GM19395 (cell line): ENCODE data around the gene TPK1.
"Not testable (repeated sequence)": the region's sequence is repeated elsewhere in the genome, so short reads cannot be mapped to it uniquely, and the experiment has no call there.

Experiments used
- ATAC-seq: cut with Tn5 transposase; IDR thresholded peaks from one replicate; pipeline ENCODE4 v1.9.1; 2021; ENCODE audit warnings: mild to moderate bottlenecking, moderate library complexity; ENCODE audit not compliant: unreplicated experiment

TPK1 gene

GRCh38 chr7:144428431-144428830 is 407.4 kb downstream of the TPK1 start:
- no peak for ATAC-seq

- not testable (repeated sequence) for ATAC-seq
Observed at GRCh38 chr7:144427539-144427938, 408.3 kb downstream of the TPK1 start.

- ATAC-seq: not testable (repeated sequence)
Observed at GRCh38 chr7:144418931-144419330, 416.9 kb downstream of the TPK1 start.

GRCh38 chr7:144416341-144416740 is 419.5 kb downstream of the TPK1 start:
- ATAC-seq: no peak

- ATAC-seq: no peak
Observed at GRCh38 chr7:144415858-144416257, 420.0 kb downstream of the TPK1 start.

GRCh38 chr7:144414815-144415214 is 421.0 kb downstream of the TPK1 start:
- no peak for ATAC-seq

GRCh38 chr7:144410441-144410840 is 425.4 kb downstream of the TPK1 start:
- no peak for ATAC-seq

GRCh38 chr7:144408121-144408520 is 427.7 kb downstream of the TPK1 start:
- ATAC-seq: no peak

- no peak for ATAC-seq
Observed at GRCh38 chr7:144407266-144407931, 428.5 kb downstream of the TPK1 start.

- no peak for ATAC-seq
Observed at GRCh38 chr7:144404946-144405345, 430.9 kb downstream of the TPK1 start.

GRCh38 chr7:144403649-144404061 is 432.2 kb downstream of the TPK1 start, which contains the start of gene NOBOX:
Gene NOBOX (minus strand): TSS chr7:144403693.
- no peak for ATAC-seq

- no peak for ATAC-seq
Observed at GRCh38 chr7:144403102-144403501, 432.8 kb downstream of the TPK1 start.
